ENCODE results near the gene IFI30. TPM values are rescaled to one million over a fixed set of nuclear protein-coding genes. Genes with fewer than 3 reads are reported as not detected.
"Not testable (repeated sequence)": the region's sequence is repeated elsewhere in the genome, so short reads cannot be mapped to it uniquely, and the experiment has no call there.

IFI30 gene
- total and polyA plus RNA-seq, 5 experiments from 2014 or later: 3.3 to 15.3 (median 7.1) TPM

DNA sequence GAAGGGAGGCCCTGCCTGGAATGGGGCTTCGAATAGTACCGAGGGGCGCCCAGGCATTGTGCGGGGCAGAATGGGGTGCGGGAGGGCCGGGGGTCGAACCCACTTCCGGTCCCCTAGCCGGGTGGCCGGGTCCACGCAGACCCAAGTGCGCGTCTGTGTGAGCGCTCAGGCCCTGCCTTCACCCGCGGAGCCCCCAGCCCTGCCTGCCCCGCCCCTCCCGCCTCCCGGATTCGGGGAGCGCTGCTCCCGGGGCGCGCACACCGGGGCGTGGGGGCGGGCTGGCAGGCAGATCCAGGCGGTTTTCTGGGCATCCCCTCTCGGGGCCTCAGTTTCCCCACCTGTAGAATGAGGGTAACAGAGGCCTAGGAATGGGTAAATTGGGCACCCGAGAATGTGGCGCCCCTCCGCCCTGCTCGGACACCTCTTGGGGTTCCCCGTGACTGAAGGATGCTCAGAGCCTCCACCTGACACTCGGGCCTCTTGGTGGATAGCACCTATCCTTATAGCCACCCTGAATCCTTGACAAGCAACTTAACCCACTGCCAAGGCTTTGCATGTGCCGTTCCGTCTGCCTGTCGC lies 20.0 kb upstream of the IFI30 start:
- H3K27me3 Mint-ChIP-seq: no peaks in the 10 kb centered on the region
- peak overlapping the region; percentile 75 to 96 (median 89) for H3K27ac Mint-ChIP-seq
- ATAC-seq: no peak
- H3K36me3 Mint-ChIP-seq: peaks cover 0 to 8% (median 0%) of the 10 kb centered on the region in 3 donors
- peak in 3 of 10 donors; percentile 17 to 48 (median 41) for DNase-seq
- H3K9me3 Mint-ChIP-seq: no peaks in the 10 kb centered on the region
- H3K4me3 Mint-ChIP-seq: peak overlapping the region; percentile 83 to 97 (median 92)
- POLR2A ChIA-PET: no interaction called here
- peaks cover 15 to 31% (median 26%) of the 10 kb centered on the region in 4 donors for H3K4me1 Mint-ChIP-seq

DNA sequence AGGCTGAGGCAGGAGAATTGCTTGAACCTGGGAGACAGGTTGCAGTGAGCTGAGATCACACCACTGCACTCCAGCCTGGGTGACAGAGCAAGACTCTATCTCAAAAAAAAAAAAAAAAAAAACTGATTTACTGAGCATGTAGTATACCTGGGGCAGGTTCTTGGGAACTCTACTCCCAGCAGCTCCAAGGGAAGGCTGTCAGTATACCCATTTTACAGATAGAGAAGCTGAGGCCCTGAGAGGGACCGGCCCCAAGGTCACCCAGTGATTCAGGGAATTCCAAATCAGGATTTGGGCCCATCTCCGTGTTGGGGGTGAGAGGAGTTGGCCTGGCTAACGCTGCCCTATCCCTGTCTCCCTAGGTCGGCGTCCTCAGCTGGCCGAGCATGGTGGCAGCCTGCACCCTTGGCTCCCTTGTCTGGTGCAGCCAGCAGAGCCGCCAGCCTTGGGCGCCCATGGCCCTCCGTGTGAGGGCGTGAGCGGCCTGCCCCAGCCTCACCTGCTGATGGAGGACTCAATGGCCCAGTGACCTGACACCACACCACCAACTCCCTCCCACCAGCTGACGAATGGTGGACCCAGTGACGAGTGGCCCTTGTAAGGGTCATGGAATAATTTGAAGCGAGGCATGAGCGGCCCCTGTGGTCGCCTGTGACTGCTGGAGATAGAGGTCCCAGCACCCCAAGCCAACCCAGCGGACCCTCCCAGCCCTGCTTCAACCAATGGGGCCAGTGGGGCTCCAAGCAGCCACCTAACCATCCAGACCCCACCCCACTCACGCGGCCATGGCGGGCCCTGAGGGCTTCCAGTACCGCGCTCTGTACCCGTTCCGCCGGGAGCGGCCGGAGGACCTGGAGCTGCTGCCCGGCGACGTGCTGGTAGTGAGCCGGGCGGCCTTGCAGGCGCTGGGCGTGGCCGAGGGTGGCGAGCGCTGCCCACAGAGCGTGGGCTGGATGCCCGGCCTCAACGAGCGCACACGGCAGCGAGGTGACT lies 18.2 kb upstream of the IFI30 start:
- Mint-ChIP-seq H3K9me3 (no peaks in the 10 kb centered on the region), H3K27me3 (no peaks in the 10 kb centered on the region), H3K4me1 (peaks cover 16 to 31% (median 30%) of the 10 kb centered on the region in 4 donors), H3K36me3 (peaks cover 0 to 3% (median 0%) of the 10 kb centered on the region in 3 donors), H3K4me3 (peak overlapping the region in 7 of 10 donors; percentile 24 to 89 (median 61)), H3K27ac (no peak overlapping the region)
- POLR2A ChIA-PET: interaction anchor here (0.6 to 1.0 kb wide), 2 partner anchors 26 to 127 kb away, joined by 3 to 5 read pairs; no protein-coding TSS in a partner anchor
- DNase-seq (no peak), ATAC-seq (no peak)

DNA sequence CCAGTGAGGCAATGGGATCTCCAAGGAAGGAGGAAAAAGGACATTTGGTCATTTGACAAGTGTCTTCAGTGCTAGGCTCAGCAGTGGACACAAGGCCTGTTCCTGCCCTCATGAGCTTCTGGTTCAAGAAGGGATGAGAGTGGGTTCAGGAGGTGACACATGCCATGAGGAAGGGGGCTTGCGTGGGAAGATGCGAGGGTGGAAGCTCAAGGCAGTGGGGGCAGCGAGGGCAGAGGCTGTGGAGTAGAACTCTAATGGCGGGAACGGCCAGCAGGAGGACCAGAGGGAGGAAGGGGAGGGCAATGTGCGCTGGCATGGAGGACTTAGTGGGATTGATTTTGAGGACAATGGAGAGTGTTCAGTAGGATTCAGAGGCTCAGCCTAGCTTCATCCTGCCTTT lies 17.3 kb upstream of the IFI30 start:
- peaks cover 17 to 35% (median 30%) of the 10 kb centered on the region in 4 donors for H3K4me1 Mint-ChIP-seq
- peak overlapping the region in 5 of 10 donors; percentile 26 to 79 (median 44) for H3K27ac Mint-ChIP-seq
- POLR2A ChIA-PET: no interaction called here
- H3K36me3 Mint-ChIP-seq: peaks cover 0 to 3% (median 0%) of the 10 kb centered on the region in 3 donors
- no peaks in the 10 kb centered on the region for H3K27me3 Mint-ChIP-seq
- no peak for ATAC-seq
- H3K9me3 Mint-ChIP-seq: no peaks in the 10 kb centered on the region
- H3K4me3 Mint-ChIP-seq: peak overlapping the region in 1 of 10 donors; percentile 62
- DNase-seq: no peak

DNA sequence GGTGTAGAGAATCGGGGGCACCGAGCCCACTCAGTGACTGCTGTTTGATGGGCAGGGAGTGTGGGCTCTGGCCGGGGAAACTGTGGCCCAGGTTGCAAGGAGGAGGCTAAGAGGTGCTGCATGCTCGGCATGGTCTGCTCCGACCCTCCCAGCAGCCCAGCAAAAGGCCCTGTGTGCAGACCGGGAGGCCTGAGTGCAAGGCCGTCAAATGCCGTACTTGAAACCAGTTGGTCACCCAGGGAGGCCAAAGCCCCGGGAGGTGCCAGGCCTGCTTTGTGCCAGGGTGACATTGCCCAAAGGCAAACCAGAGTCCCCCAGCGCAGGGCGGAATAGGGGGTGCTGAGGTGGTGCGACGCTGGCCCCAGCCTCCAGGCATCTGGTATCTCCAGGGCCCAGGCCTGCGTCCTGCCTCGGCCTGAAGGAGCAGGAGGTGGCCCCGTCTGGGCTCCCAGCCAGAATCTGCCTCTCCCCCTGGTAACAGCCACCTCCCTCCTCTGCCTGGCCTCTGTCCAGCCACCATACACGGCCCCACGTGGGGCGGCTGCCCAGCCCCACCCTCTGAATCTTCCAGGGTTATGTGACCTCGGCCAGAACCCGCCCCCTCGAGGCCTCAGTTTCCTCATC lies 16.7 kb upstream of the IFI30 start:
- no peak overlapping the region for H3K4me3 Mint-ChIP-seq
- no peak for DNase-seq
- POLR2A ChIA-PET: no interaction called here

DNA sequence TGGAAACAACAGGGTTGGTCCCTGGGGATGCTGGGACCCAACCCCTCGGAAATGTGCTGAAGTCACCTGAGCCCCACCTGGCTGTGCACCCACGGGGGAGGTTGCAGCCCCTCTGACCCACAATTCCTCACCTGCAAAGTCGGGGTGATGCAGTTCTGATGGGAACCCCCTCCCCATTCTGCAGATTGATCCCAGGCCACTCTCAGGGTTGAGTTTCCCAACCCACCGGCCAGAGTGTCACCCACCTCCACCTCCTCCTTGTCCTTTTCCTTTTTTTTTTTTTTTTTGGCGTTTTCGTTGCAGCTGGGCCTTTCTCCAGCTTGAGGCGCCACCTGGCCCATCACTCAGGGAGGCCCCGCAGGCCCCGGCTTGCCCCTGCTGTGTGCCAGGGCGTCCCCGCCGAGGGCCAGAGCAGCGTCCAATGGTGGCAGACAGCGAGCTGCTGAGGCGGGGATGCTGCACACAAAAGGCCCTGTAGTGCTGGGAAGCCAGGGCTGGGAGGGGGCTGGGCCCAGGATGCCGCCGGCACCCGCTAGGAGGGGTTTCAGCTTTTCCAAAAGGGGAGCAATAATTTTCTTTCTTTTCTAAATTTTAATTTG lies 16.0 kb upstream of the IFI30 start:
- POLR2A ChIA-PET: interaction anchor here (0.7 kb wide), 1 partner anchor 15 kb away, joined by 5 read pairs; no protein-coding TSS in a partner anchor
- Mint-ChIP-seq H3K27ac (no peak overlapping the region), H3K36me3 (peaks cover 0 to 3% (median 0%) of the 10 kb centered on the region in 3 donors), H3K4me1 (peaks cover 12 to 31% (median 24%) of the 10 kb centered on the region in 4 donors), H3K27me3 (no peaks in the 10 kb centered on the region), H3K4me3 (no peak overlapping the region), H3K9me3 (no peaks in the 10 kb centered on the region)
- ATAC-seq (no peak), DNase-seq (no peak)

More for the DNA sequence above, 16.7 kb upstream of the IFI30 start:
- Mint-ChIP-seq H3K9me3 (no peaks in the 10 kb centered on the region), H3K4me1 (peaks cover 16 to 34% (median 30%) of the 10 kb centered on the region in 4 donors), H3K27ac (no peak overlapping the region), H3K27me3 (no peaks in the 10 kb centered on the region), H3K36me3 (peaks cover 0 to 3% (median 0%) of the 10 kb centered on the region in 3 donors)
- no peak for ATAC-seq

DNA sequence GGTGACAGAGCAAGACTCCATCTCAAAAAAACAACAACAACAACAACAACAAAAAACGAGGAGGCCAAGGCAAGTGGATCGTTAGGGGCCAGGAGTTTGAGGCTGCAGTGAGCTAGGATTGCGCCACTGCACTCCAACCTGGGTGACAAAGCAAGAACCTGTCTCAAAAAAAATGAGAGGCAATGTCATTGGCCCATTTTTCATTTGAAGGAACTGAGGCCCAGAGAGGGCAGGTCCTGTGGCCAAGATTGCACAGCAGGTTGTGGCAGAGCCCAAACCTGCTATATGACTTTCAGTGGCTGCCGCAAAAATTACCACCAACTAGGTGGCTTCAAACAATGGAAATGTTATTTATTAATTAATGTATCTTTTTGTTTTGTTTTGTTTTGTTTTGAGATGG lies 15.1 kb upstream of the IFI30 start:
- peak overlapping the region in 1 of 10 donors; percentile 15 for H3K27ac Mint-ChIP-seq
- H3K4me1 Mint-ChIP-seq: peaks cover 11 to 31% (median 23%) of the 10 kb centered on the region in 4 donors
- H3K27me3 Mint-ChIP-seq: no peaks in the 10 kb centered on the region
- H3K9me3 Mint-ChIP-seq: no peaks in the 10 kb centered on the region
- DNase-seq (no peak), ATAC-seq (no peak)
- POLR2A ChIA-PET: interaction anchor here (0.7 kb wide), 1 partner anchor 47 kb away, joined by 3 read pairs; no protein-coding TSS in a partner anchor
- H3K4me3 Mint-ChIP-seq: no peak overlapping the region
- peaks cover 0 to 8% (median 0%) of the 10 kb centered on the region in 3 donors for H3K36me3 Mint-ChIP-seq

DNA sequence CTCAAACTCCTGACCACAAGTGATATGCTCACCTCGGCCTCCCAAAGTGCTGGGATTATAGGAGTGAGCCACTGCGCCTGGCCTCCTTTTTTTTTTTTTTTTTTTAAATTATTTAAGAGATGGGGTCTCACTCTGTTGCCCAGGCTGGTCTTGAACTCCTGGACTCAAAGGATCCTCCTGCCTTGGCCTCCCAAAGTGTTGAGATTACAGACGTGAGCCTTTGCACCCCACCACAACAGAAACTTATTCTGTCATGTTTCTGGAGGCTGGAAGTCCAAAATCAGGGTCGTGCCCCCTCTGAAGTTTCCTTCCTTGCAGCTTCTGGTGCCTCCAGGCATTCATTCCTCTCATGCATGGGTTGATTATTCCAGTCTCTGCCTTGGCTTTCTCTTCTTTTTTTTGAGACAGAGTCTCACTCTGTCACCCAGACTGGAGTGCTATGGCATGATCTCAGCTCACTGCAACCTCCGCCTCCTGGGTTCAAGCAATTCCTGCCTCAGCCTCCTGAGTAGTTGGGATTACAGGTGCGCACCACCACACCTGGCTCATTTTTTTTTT lies 14.5 kb upstream of the IFI30 start:
- Mint-ChIP-seq H3K36me3 (peaks cover 0 to 13% (median 0%) of the 10 kb centered on the region in 3 donors), H3K4me1 (peaks cover 8 to 26% (median 19%) of the 10 kb centered on the region in 4 donors)
- H3K9me3 Mint-ChIP-seq, DNase-seq, H3K27ac Mint-ChIP-seq, ATAC-seq, H3K27me3 Mint-ChIP-seq, H3K4me3 Mint-ChIP-seq: not testable (repeated sequence)
- POLR2A ChIA-PET: interaction anchor here (1.0 to 1.8 kb wide), 2 partner anchors 68 to 159 kb away, joined by 4 to 9 read pairs; no protein-coding TSS in a partner anchor

DNA sequence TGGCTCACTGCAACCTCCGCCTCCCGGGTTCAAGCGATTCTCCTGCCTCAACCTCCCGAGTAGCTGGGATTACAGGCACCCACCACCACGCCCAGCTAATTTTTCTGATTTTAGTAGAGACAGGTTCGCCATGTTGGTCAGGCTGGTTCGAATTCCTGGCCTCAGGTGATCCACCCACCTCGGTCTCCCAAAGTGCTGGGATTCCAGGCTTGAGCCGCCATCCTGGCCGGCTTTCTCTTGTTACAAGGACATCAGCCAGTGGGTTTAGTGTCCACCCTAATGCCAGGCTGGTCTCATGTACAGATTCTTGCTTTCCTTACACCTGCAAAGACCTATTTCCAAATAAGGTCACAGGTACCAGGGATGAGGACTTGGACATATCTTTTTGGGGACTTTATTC lies 13.8 kb upstream of the IFI30 start:
- POLR2A ChIA-PET: interaction anchor here (1.0 to 1.8 kb wide), 2 partner anchors 69 to 160 kb away, joined by 4 to 9 read pairs; no protein-coding TSS in a partner anchor
- Mint-ChIP-seq H3K27ac (peak overlapping the region in 1 of 10 donors; percentile 70), H3K4me3 (no peak overlapping the region), H3K36me3 (peaks cover 0 to 14% (median 0%) of the 10 kb centered on the region in 3 donors), H3K4me1 (peaks cover 4 to 21% (median 13%) of the 10 kb centered on the region in 4 donors), H3K9me3 (no peaks in the 10 kb centered on the region), H3K27me3 (no peaks in the 10 kb centered on the region)
- ATAC-seq (no peak), DNase-seq (no peak)

DNA sequence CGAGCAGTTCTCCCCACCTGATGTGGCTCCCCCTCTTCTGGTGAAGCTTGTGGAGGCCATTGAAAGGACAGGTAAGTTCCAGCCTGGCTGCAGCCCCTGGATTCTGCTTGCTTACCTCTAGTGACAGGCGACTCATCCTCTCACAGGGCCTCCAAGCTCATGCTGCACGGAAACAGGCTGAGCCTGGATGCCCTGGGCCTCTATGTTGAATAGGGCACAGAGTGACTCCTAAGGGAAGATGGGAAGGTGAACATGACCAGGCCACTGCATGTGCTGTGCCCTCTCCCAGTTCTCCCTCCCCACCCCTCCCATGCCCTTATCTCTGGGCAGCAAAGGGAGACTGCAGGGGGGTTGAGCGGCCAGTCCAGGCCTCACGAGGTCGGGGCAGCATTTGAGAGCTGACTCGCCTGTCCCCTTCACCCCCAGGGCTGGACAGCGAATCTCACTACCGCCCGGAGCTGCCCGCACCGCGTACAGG lies 13.1 kb upstream of the IFI30 start:
- Mint-ChIP-seq H3K9me3 (no peaks in the 10 kb centered on the region), H3K4me1 (peaks cover 2 to 18% (median 13%) of the 10 kb centered on the region in 4 donors), H3K27ac (peak overlapping the region in 7 of 10 donors; percentile 37 to 82 (median 66)), H3K27me3 (no peaks in the 10 kb centered on the region), H3K36me3 (peaks cover 0 to 18% (median under 1%) of the 10 kb centered on the region in 3 donors), H3K4me3 (peak overlapping the region in 9 of 10 donors; percentile 3 to 62 (median 57))
- ATAC-seq (no peak), DNase-seq (no peak)
- POLR2A ChIA-PET: interaction anchor here (0.6 to 3.2 kb wide), 13 partner anchors 8 to 792 kb away, joined by 3 to 13 read pairs (median 3); partner anchors contain the start of genes IL12RB1 and PIK3R2

DNA sequence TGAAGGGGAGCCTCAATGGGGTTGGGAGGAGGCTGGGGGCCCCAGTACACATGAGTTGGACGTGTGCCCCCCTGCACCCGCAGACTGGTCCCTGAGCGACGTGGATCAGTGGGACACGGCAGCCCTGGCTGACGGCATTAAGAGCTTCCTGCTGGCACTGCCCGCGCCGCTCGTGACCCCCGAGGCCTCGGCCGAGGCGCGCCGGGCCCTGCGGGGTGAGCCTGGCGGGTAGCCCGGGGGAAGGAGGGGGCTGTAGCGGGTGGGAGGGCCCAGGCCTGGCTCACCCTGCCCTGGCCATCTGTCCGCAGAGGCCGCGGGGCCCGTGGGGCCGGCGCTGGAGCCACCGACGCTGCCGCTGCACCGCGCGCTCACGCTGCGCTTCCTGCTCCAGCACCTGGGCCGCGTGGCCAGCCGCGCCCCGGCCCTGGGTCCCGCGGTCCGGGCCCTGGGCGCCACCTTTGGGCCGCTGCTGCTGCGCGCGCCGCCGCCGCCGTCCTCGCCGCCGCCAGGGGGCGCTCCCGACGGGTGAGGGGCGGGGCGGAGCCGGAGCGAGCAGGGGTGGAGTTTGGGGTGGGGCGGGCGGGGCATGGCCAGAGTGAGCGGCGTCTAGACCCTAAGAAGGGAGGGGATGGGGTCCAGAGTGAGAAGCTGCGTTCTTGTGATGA lies 12.5 kb upstream of the IFI30 start:
- peak; percentile 94 to 97 for ATAC-seq
- DNase-seq: peak; percentile 67 to 90 (median 83)
- POLR2A ChIA-PET: interaction anchor here (0.6 to 3.2 kb wide), 13 partner anchors 9 to 792 kb away, joined by 3 to 13 read pairs (median 3); partner anchors contain the start of genes IL12RB1 and PIK3R2
- Mint-ChIP-seq H3K27ac (peak overlapping the region in 2 of 10 donors; percentile 62 to 81), H3K27me3 (no peaks in the 10 kb centered on the region), H3K4me3 (peak overlapping the region in 6 of 10 donors; percentile 3 to 70 (median 58)), H3K9me3 (no peaks in the 10 kb centered on the region), H3K36me3 (peaks cover 0 to 24% (median 3%) of the 10 kb centered on the region in 3 donors), H3K4me1 (peaks cover 2 to 18% (median 12%) of the 10 kb centered on the region in 4 donors)

DNA sequence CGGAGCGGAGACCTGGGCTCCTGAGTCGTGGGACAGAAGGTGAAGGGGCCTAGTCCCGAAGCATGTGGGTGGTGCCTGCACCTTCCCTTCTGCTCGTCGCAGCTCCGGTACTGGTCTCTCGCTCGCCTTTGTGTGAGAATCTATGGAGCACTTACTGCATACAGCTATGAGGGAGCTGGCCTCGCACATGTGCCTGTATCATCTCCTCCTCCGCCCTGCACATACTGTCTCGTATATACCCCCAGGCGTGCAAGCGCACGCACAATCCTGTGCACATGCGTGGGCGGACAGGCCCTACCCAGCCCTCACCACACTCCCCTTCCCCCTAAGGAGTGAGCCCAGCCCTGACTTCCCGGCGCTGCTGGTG lies 12.0 kb upstream of the IFI30 start:
- ATAC-seq (peak in 1 of 2 donors; percentile 31), DNase-seq (no peak)
- H3K4me1 Mint-ChIP-seq: peaks cover 2 to 13% (median 8%) of the 10 kb centered on the region in 4 donors
- H3K27ac Mint-ChIP-seq: peak overlapping the region in 4 of 10 donors; percentile 29 to 81 (median 58)
- POLR2A ChIA-PET: interaction anchor here (1.2 to 3.2 kb wide), 4 partner anchors 9 to 119 kb away, joined by 3 to 13 read pairs (median 4); partner anchors contain the start of gene PIK3R2
- H3K9me3 Mint-ChIP-seq: no peaks in the 10 kb centered on the region
- peaks cover 0 to 27% (median 3%) of the 10 kb centered on the region in 3 donors for H3K36me3 Mint-ChIP-seq
- H3K27me3 Mint-ChIP-seq: no peaks in the 10 kb centered on the region
- H3K4me3 Mint-ChIP-seq: peak overlapping the region in 5 of 10 donors; percentile 14 to 70 (median 36)

All from naive thymus-derived CD8-positive, alpha-beta T cell (primary cell).